ENCODE results near the gene CNPY3.

GRCh38 chr6:42896178-42896719 is 33.0 kb upstream of the CNPY3 start:
- TF ChIP-seq CTCF (IDR thresholded peaks at IDR 0.05) (no peak), POLR2A (IDR thresholded peaks at IDR 0.05) (no peak)

Data from body of pancreas (tissue), 4 donors.